CD4-positive, CD25-positive, alpha-beta regulatory T cell (primary cell): ENCODE results near the gene MAPK13. TPM values are rescaled to one million over a fixed set of nuclear protein-coding genes. Genes with fewer than 3 reads are reported as not detected.
A peak's percentile ranks its signal among the peaks of the same experiment; 100 is the strongest.

Experiments used
- ATAC-seq, 2 donors: fragments of 150-1000 bp; cut with Tn5 transposase; one replicate each; pipeline ENCODE4 v1.10.0; 2021; ENCODE audit warnings: low read depth in 2 of 2, moderate number of reproducible peaks in 2 of 2, moderate library complexity in 1 of 2
- DNase-seq, 3 donors: peaks; one replicate each; pipeline versions ENCODE4 v3.0.0 to v3.0.0-alpha.2; 2012 to 2022; ENCODE audit warnings: mixed read lengths in 1 of 3
- H3K27ac ChIP-seq: one replicate; pipeline ENCODE4 v1.7.0; 2013; ENCODE audit warnings: mild to moderate bottlenecking, low read length; ENCODE audit not compliant: insufficient read depth, poor library complexity, severe bottlenecking
- H3K27me3 ChIP-seq: one replicate; pipeline ENCODE4 v1.7.0; 2013; ENCODE audit warnings: low read length; ENCODE audit not compliant: control insufficient read depth, insufficient read depth
- H3K36me3 ChIP-seq: one replicate; pipeline ENCODE4 v1.7.0; 2013; ENCODE audit warnings: mild to moderate bottlenecking, low read length, moderate library complexity; ENCODE audit not compliant: control insufficient read depth, insufficient read depth
- H3K4me1 ChIP-seq: 2 replicates; pipeline ENCODE4 v1.7.0; 2013; ENCODE audit warnings: mild to moderate bottlenecking, low read length; ENCODE audit not compliant: insufficient read depth, control insufficient read depth, poor library complexity, severe bottlenecking
- H3K4me3 ChIP-seq: one replicate; pipeline ENCODE4 v1.7.0; 2013; ENCODE audit warnings: low read depth, mild to moderate bottlenecking, low read length, moderate library complexity
- H3K9me3 ChIP-seq, 2 experiments: 1 replicate in 1 of 2; 2 replicates in 1 of 2; pipeline ENCODE4 v1.7.0; 2013; ENCODE audit warnings: low read length in 2 of 2, mild to moderate bottlenecking in 1 of 2, moderate library complexity in 1 of 2; ENCODE audit not compliant: control insufficient read depth in 2 of 2
- H3K27ac Mint-ChIP-seq, 3 donors: one replicate each; pipeline ENCODE4 v1.8.0; 2020 to 2022; ENCODE audit warnings: mild to moderate bottlenecking in 3 of 3, mixed read lengths in 3 of 3, moderate library complexity in 2 of 3
- H3K27me3 Mint-ChIP-seq: one replicate; pipeline ENCODE4 v1.8.0; 2022; ENCODE audit warnings: mild to moderate bottlenecking, mixed read lengths
- H3K36me3 Mint-ChIP-seq: one replicate; pipeline ENCODE4 v1.8.0; 2020; ENCODE audit warnings: mixed read lengths
- H3K4me1 Mint-ChIP-seq, 4 donors: one replicate each; pipeline ENCODE4 v1.8.0; 2020 to 2022; ENCODE audit warnings: mixed read lengths in 4 of 4, mild to moderate bottlenecking in 1 of 4
- H3K4me3 Mint-ChIP-seq, 4 donors: one replicate each; pipeline ENCODE4 v1.8.0; 2020 to 2022; ENCODE audit warnings: mild to moderate bottlenecking in 4 of 4, mixed read lengths in 4 of 4, moderate library complexity in 3 of 4
- H3K9me3 Mint-ChIP-seq, 7 donors: one replicate each; pipeline ENCODE4 v1.8.0; 2020 to 2022; ENCODE audit warnings: mixed read lengths in 7 of 7, mild to moderate bottlenecking in 3 of 7, moderate library complexity in 2 of 7
- polyA plus RNA-seq, 4 donors: library from polyadenylated mRNA; unstranded; fragments of 300-500 nt; fragmentation: Illumina TruSeq; gene quantifications; one replicate each; pipeline ENCODE4 v1.2.3, GENCODE V29; 2021
- total RNA-seq: library from RNA; stranded (reverse); gene quantifications from one replicate; pipeline ENCODE4 v1.2.3, GENCODE V29; 2022

The MAPK13 gene
- total and polyA plus RNA-seq, 5 donors from 2014 or later, result 60.7 to 75.8 (median 69.6) TPM

DNA sequence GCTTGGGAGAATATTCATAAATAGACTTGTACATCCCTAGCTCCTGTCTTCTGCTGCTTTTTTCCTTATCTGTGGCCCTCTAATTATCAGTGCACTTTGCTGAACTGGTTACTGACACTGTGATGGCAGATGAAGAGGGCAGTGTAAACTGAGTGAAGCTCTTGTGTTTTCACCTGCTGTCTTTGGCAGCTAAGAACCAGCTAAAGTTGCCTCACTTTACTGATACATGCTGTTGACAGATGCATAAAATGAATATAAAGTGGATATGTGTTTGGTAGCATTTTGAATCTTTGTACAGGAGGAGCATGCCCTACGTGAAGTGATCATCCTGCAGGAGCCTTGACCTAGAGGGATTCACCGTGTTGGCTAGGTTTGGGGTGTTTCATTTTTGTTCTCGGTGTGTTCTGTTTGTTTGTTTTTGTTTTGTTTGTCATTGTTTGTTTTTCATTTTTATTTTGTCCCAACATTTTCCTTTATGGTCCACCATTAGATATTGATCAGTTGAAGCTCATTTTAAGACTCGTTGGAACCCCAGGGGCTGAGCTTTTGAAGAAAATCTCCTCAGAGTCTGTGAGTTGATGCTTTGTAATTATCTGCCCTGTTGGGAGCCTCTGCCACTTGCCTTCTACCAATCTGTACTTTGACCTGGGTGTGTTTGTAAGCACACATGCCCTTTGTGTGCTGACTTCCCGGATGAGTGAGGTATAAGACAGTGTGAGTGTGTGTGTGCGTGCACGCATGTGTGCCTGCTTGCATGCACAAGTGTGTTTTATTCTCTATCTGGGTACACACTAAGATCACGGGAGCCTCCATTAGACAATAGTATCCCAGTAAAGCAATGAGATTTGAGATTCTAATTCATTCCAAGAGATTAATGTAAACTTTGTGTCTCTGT lies 34.6 kb upstream of the MAPK13 start:
- Histone ChIP-seq H3K36me3 (peaks cover 25% of the 10 kb centered on the region), H3K27me3 (no peaks in the 10 kb centered on the region), H3K4me1 (peaks cover 35% of the 10 kb centered on the region), H3K4me3 (no peak overlapping the region), H3K9me3 (no peaks in the 10 kb centered on the region), H3K27ac (peak overlapping the region; percentile 48)
- Mint-ChIP-seq H3K36me3 (peaks cover 27% of the 10 kb centered on the region), H3K4me1 (peaks cover 19 to 47% (median 30%) of the 10 kb centered on the region in 4 donors), H3K27me3 (no peaks in the 10 kb centered on the region), H3K4me3 (no peak overlapping the region), H3K9me3 (no peaks in the 10 kb centered on the region), H3K27ac (peak overlapping the region in 2 of 3 donors; percentile 69 to 73)
- DNase-seq (no peak), ATAC-seq (peak in 1 of 2 donors; percentile 3)

DNA sequence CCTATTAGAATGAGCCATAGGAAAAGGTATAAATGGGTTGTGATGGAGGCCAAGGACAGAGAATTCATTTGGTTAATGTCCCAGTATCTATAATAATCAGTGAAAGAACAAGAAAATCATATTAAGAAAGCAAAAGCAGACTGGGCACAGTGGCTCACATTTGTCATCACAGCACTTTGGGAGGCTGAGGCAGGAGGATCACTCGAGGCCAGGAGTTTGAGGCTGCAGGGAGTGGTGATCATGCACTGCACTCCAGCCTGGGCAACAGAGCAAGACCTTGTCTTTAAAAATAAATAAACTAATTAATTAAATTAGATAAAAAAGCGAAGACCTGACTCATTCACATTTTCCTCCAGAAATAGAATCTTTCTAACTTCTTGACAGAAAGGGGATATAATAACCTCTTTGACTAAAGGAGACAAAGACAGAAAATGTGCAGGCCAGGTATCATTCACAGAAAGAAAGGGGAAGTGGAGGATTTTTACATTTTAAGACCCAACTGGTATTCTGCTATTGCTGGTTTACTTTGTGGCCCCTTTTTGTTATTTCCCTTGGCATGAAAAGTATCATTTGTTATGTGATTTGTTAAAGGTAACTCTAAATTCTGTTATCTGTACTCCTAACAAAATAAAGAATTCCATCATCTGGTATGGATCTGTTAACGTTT lies 31.9 kb upstream of the MAPK13 start:
- no peaks in the 10 kb centered on the region for H3K9me3 Mint-ChIP-seq
- ATAC-seq, result no peak
- peaks cover 20% of the 10 kb centered on the region for H3K36me3 Mint-ChIP-seq
- H3K27me3 ChIP-seq, result no peaks in the 10 kb centered on the region
- H3K27ac ChIP-seq, result peak overlapping the region; percentile 53
- peaks cover 20% of the 10 kb centered on the region for H3K36me3 ChIP-seq
- no peaks in the 10 kb centered on the region for H3K27me3 Mint-ChIP-seq
- peaks cover 40% of the 10 kb centered on the region for H3K4me1 ChIP-seq
- no peak overlapping the region for H3K4me3 ChIP-seq
- H3K27ac Mint-ChIP-seq, result peak overlapping the region in 2 of 3 donors; percentile 95 to 96
- H3K4me1 Mint-ChIP-seq, result peaks cover 19 to 57% (median 38%) of the 10 kb centered on the region in 4 donors
- peak overlapping the region in 1 of 4 donors; percentile 28 for H3K4me3 Mint-ChIP-seq
- no peaks in the 10 kb centered on the region for H3K9me3 ChIP-seq
- no peak for DNase-seq

DNA sequence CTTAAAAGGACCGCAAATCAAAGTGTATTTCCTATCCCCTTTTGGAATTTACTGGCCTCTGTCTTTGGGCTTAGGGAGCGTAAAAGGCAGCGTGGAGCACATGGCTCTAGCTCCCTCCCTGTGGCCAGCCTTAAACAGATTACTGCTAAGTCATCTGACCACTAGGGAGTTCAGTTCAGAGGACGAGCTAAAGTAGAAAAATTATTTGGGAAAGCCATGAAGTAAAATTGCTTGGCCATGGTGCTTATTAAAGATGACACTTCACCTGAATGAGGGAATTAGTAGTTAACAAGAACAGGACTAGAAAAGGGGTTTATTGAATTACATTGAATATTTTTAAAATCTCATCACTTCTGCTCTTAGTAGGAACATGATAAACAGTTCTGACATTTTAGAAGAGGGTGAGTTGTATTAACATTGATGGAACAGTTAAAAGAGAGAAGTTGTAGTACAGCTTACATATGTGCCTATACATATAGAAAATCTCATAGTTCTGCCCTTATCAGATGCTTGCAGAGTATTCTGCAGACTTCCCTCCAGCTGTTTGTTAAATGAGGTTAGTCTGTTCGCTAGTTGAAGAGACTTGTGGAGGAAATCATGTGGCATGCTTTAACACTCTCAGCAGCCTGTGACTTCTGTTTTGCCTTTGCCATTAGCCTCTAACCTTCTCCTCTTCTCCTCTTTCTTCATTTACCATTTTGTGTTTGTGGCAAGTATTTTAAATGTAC lies 31.2 kb upstream of the MAPK13 start:
- Mint-ChIP-seq H3K27me3 (no peaks in the 10 kb centered on the region), H3K27ac (peak overlapping the region; percentile 63 to 96 (median 91)), H3K4me3 (peak overlapping the region; percentile 44 to 81 (median 57)), H3K9me3 (no peaks in the 10 kb centered on the region), H3K4me1 (peaks cover 19 to 61% (median 38%) of the 10 kb centered on the region in 4 donors), H3K36me3 (peaks cover 24% of the 10 kb centered on the region)
- H3K4me3 ChIP-seq, result peak overlapping the region; percentile 16
- peaks cover 40% of the 10 kb centered on the region for H3K4me1 ChIP-seq
- H3K9me3 ChIP-seq, result no peaks in the 10 kb centered on the region
- peak overlapping the region; percentile 53 for H3K27ac ChIP-seq
- peaks cover 27% of the 10 kb centered on the region for H3K36me3 ChIP-seq
- ATAC-seq, result peak; percentile 29 to 40
- no peaks in the 10 kb centered on the region for H3K27me3 ChIP-seq
- peak in 1 of 3 donors; percentile 41 for DNase-seq

DNA sequence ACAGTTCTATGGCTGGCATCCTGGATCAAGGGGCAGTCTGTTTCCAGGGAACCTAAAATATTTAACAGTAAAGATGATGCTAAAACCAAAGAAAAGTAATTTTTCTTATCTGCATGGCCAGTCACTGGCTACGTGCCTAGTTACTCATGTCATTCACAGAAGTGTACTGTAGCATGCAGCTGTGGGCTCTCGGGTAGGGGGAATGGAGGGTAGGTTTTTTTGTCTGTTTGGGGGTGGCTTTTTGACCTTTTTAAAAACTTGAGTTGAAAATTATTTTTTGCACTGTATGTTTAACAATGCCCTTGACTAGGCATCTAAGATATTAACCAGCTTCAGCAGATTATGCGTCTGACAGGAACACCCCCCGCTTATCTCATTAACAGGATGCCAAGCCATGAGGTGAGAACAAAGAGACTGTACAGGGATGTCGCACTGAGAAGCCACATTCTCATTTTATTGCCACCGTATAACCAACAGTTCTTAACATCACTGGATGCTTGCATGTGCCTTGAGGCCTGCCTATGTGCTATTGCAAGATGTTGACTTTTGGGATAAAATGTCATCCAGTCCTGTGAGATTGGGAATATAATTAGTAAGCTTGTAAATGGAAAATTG lies 30.3 kb upstream of the MAPK13 start:
- ATAC-seq (peak; percentile 83 to 88), DNase-seq (peak in 2 of 3 donors; percentile 62 to 68)
- H3K27me3 Mint-ChIP-seq, result no peaks in the 10 kb centered on the region
- H3K27ac Mint-ChIP-seq, result peak overlapping the region; percentile 82 to 96 (median 91)
- H3K9me3 Mint-ChIP-seq, result no peaks in the 10 kb centered on the region
- Histone ChIP-seq H3K4me3 (peak overlapping the region; percentile 16), H3K9me3 (no peaks in the 10 kb centered on the region), H3K36me3 (peaks cover 29% of the 10 kb centered on the region), H3K4me1 (peaks cover 35% of the 10 kb centered on the region), H3K27me3 (no peaks in the 10 kb centered on the region), H3K27ac (peak overlapping the region; percentile 53)
- peaks cover 19 to 55% (median 33%) of the 10 kb centered on the region in 4 donors for H3K4me1 Mint-ChIP-seq
- H3K4me3 Mint-ChIP-seq, result peak overlapping the region; percentile 22 to 81 (median 52)
- peaks cover 25% of the 10 kb centered on the region for H3K36me3 Mint-ChIP-seq

DNA sequence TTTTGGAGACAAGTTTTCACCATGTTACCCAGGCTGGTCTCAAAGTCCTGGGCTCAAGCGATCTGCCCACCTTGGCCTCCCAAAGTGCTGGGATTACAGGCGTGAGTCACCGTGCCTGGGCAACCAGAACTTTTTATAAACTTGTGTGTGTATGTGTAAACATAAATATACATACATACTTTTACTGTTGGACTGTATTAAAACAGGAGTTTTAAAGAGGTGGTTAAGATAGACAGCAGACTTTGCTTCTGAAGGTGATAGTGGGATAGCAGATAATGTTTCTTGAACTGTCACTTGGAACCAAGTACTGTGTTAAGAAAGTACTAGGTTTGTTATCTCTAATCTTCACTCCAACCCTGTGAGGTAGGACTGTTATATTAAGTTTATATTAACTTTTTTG lies 28.6 kb upstream of the MAPK13 start:
- no peak overlapping the region for H3K4me3 Mint-ChIP-seq
- H3K27ac Mint-ChIP-seq, result peak overlapping the region in 1 of 3 donors; percentile 72

DNA sequence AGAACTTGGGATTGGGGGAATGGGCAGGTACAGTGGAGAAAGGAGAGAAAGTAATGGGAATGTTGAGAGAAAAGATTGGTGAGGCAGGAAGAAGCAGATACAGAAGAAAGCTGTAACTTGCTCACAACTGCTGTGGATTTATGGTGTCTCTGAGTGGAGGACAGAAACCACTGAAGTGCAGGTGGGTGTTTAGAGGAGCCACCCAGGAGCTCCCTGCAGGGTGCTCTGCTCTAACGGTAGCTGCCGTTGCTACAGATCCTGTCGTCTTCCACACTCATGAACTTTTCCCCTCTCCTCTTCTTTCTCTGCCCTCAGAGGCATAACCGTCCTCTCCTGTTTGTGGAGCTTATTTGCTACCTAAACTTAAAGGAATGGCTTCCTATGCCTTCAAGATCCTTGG lies 27.5 kb upstream of the MAPK13 start:
- Histone ChIP-seq H3K4me3 (no peak overlapping the region), H3K4me1 (peaks cover 35% of the 10 kb centered on the region), H3K27me3 (no peaks in the 10 kb centered on the region), H3K27ac (no peak overlapping the region), H3K9me3 (no peaks in the 10 kb centered on the region), H3K36me3 (peaks cover 25% of the 10 kb centered on the region)
- no peaks in the 10 kb centered on the region for H3K27me3 Mint-ChIP-seq
- DNase-seq (no peak), ATAC-seq (no peak)
- no peaks in the 10 kb centered on the region for H3K9me3 Mint-ChIP-seq
- H3K27ac Mint-ChIP-seq, result peak overlapping the region in 2 of 3 donors; percentile 72 to 80
- peaks cover 19 to 50% (median 34%) of the 10 kb centered on the region in 4 donors for H3K4me1 Mint-ChIP-seq
- H3K36me3 Mint-ChIP-seq, result peaks cover 25% of the 10 kb centered on the region
- no peak overlapping the region for H3K4me3 Mint-ChIP-seq

More for the DNA sequence above, 28.6 kb upstream of the MAPK13 start:
- peaks cover 30% of the 10 kb centered on the region for H3K4me1 ChIP-seq
- ATAC-seq (no peak), DNase-seq (no peak)
- Mint-ChIP-seq H3K27me3 (no peaks in the 10 kb centered on the region), H3K36me3 (peaks cover 20% of the 10 kb centered on the region), H3K4me1 (peaks cover 19 to 44% (median 29%) of the 10 kb centered on the region in 4 donors), H3K9me3 (no peaks in the 10 kb centered on the region)
- H3K4me3 ChIP-seq, result no peak overlapping the region
- H3K27ac ChIP-seq, result no peak overlapping the region
- H3K9me3 ChIP-seq, result no peaks in the 10 kb centered on the region
- peaks cover 25% of the 10 kb centered on the region for H3K36me3 ChIP-seq
- no peaks in the 10 kb centered on the region for H3K27me3 ChIP-seq

DNA sequence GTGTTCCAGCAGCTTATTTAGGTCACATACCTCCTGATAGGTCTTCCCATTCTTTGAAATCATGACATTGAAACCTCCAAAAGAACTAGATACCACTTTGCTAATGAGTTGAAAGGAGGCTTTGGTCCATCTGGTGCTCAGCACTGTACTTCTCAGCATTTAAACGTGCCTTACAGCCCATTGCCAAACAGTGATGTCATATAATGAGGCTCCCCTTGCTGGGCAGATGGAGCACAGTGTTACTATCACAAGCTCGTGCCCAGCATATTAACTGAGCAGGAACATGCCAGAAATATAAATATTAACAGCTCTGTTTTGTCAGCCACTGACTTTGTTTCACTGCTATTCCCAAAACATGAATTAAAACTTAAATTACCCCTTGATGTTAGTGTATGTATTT lies 25.5 kb upstream of the MAPK13 start:
- ATAC-seq (no peak), DNase-seq (no peak)
- H3K36me3 Mint-ChIP-seq, result peaks cover 36% of the 10 kb centered on the region
- H3K36me3 ChIP-seq, result peaks cover 25% of the 10 kb centered on the region
- no peaks in the 10 kb centered on the region for H3K27me3 Mint-ChIP-seq
- no peaks in the 10 kb centered on the region for H3K9me3 ChIP-seq
- no peak overlapping the region for H3K4me3 ChIP-seq
- H3K9me3 Mint-ChIP-seq, result no peaks in the 10 kb centered on the region
- H3K27me3 ChIP-seq, result no peaks in the 10 kb centered on the region
- peaks cover 16 to 54% (median 38%) of the 10 kb centered on the region in 4 donors for H3K4me1 Mint-ChIP-seq
- H3K27ac Mint-ChIP-seq, result peak overlapping the region in 1 of 3 donors; percentile 34
- H3K27ac ChIP-seq, result no peak overlapping the region
- H3K4me1 ChIP-seq, result peaks cover 39% of the 10 kb centered on the region
- H3K4me3 Mint-ChIP-seq, result no peak overlapping the region
